GM23248 (cell line): Measurements from ENCODE around the gene NOXO1. TPM values are rescaled to one million over a fixed set of nuclear protein-coding genes. Genes with fewer than 3 reads are reported as not detected.

ENCODE experiments used
- DNase-seq: peaks from one replicate; pipeline ENCODE4 v3.0.0-alpha.2; 2015
- H2AFZ ChIP-seq: fragments of 200-600 bp; sonication (generic); 2 replicates; pipeline ENCODE4 v1.6.1; 2016; ENCODE audit warnings: antibody characterized with exemption
- H3F3A ChIP-seq: fragments of 200-600 bp; sonication (generic); 2 replicates; pipeline ENCODE4 v1.6.1; 2016; ENCODE audit warnings: mild to moderate bottlenecking, antibody characterized with exemption, mixed run types; ENCODE audit not compliant: insufficient read depth
- H3K27ac ChIP-seq: fragments of 200-600 bp; sonication (generic); 2 replicates; pipeline ENCODE4 v1.5.1; 2016; ENCODE audit warnings: mild to moderate bottlenecking
- H3K27me3 ChIP-seq: fragments of 200-600 bp; sonication (generic); replicated peaks from 2 replicates; pipeline ENCODE4 v1.6.1; 2016; ENCODE audit warnings: mild to moderate bottlenecking; ENCODE audit not compliant: insufficient read depth
- H3K36me3 ChIP-seq: fragments of 200-600 bp; sonication (generic); 2 replicates; pipeline ENCODE4 v1.6.1; 2016; ENCODE audit warnings: low read depth, mild to moderate bottlenecking
- H3K4me1 ChIP-seq: fragments of 200-600 bp; sonication (generic); 2 replicates; pipeline ENCODE4 v1.6.1; 2016; ENCODE audit warnings: mild to moderate bottlenecking; ENCODE audit not compliant: insufficient read depth
- H3K4me2 ChIP-seq: fragments of 200-600 bp; sonication (generic); one replicate; pipeline ENCODE4 v1.6.1; 2016; ENCODE audit warnings: mild to moderate bottlenecking; ENCODE audit not compliant: unreplicated experiment
- H3K4me3 ChIP-seq: fragments of 200-600 bp; sonication (generic); 2 replicates; pipeline ENCODE4 v1.5.1; 2016; ENCODE audit warnings: mild to moderate bottlenecking
- H3K79me2 ChIP-seq: fragments of 200-600 bp; sonication (generic); 2 replicates; pipeline ENCODE4 v1.6.1; 2016; ENCODE audit warnings: mild to moderate bottlenecking; ENCODE audit not compliant: insufficient read depth
- H3K9ac ChIP-seq: fragments of 200-600 bp; sonication (generic); 2 replicates; pipeline ENCODE4 v1.6.1; 2016; ENCODE audit warnings: mild to moderate bottlenecking
- H3K9me2 ChIP-seq: fragments of 200-600 bp; sonication (generic); 2 replicates; pipeline ENCODE4 v1.6.1; 2016; ENCODE audit warnings: mixed run types, mild to moderate bottlenecking, moderate library complexity; ENCODE audit not compliant: insufficient read depth
- H3K9me3 ChIP-seq: fragments of 200-600 bp; sonication (generic); one replicate; pipeline ENCODE4 v1.6.1; 2017; ENCODE audit warnings: low read depth
- H4K20me1 ChIP-seq: fragments of 200-600 bp; sonication (generic); 2 replicates; pipeline ENCODE4 v1.6.0; 2016; ENCODE audit not compliant: insufficient read depth
- EZH2 ChIP-seq: fragments of 200-600 bp; sonication (generic); IDR thresholded peaks from 2 replicates; pipeline ENCODE4 v1.6.1; 2018; ENCODE audit warnings: antibody characterized with exemption, mild to moderate bottlenecking; ENCODE audit not compliant: insufficient read depth, poor library complexity, severe bottlenecking
- EZH2phosphoT487 ChIP-seq: fragments of 200-600 bp; sonication (generic); IDR thresholded peaks from 2 replicates; pipeline ENCODE4 v1.6.1; 2018; ENCODE audit warnings: antibody characterized with exemption, moderate library complexity, mild to moderate bottlenecking, low read depth; ENCODE audit not compliant: insufficient read depth
- WGBS, 2 experiments: methylation state at CpG; one replicate each; pipeline ENCODE4 v1.1.6; 2015 to 2017; ENCODE audit warnings: low lambda C conversion rate in 2 of 2, low coverage in 1 of 2; ENCODE audit errors: missing lambda C conversion rate in 2 of 2; 5-methylcytosine and 5-hydroxymethylcytosine counted together
- in situ Hi-C: fragments of 300-500 bp; cut with MboI; formaldehyde crosslinking; loops from 2 replicates; pipeline ENCODE4 v1.15.0; 2020
- polyA plus RNA-seq: library from polyadenylated mRNA; unstranded; fragments of >200 nt; fragmentation: Nextera tagmentation; extraction: Ambion mirVana; gene quantifications from 2 replicates; pipeline ENCODE4 v1.2.1, GENCODE V29; 2016
- total RNA-seq: library from RNA; depleted of rRNA; stranded (reverse); fragments of >200 nt; shearing (Covaris generic); gene quantifications from 2 replicates; pipeline ENCODE4 v1.2.3, GENCODE V29; 2014

Gene NOXO1
- total and polyA plus RNA-seq, 2 experiments from 2014 or later: 0.23 TPM; not detected in 1

GRCh38 chr16:1942810-1943726 lies 38.2 kb downstream of the NOXO1 start, which contains the start of gene MSRB1:
TSS of gene MSRB1 (minus strand) at chr16:1943199. CDS start at chr16:1943156, 43 bp downstream.
- peak within 1 kb of the TSS; percentile 83 for H3K4me3 ChIP-seq
- 2% methylated on average over 33 to 75 of the region's 77 CpGs for whole genome bisulfite sequencing, 2 experiments
- no peaks in the 10 kb centered on the region for H3K9me3 ChIP-seq
- H2AFZ ChIP-seq: peak within 1 kb of the TSS; percentile 93
- in situ Hi-C loops: no loop called here
- H3F3A ChIP-seq: no peaks in the 10 kb centered on the region
- no peaks in the 10 kb centered on the region for H3K9me2 ChIP-seq
- no peaks in the 10 kb centered on the region for H3K4me1 ChIP-seq
- TF ChIP-seq EZH2phosphoT487: no peak
- H3K9ac ChIP-seq: peak within 1 kb of the TSS; percentile 77
- H3K27me3 ChIP-seq: no peaks in the 10 kb centered on the region
- DNase-seq: peak; percentile 100
- no peaks in the 10 kb centered on the region for H3K79me2 ChIP-seq
- 0 out of 2 replicates have a peak within 1 kb of the TSS, but pooled peaks have one; percentile 14 for H3K27ac ChIP-seq
- H4K20me1 ChIP-seq: no peaks in the 10 kb centered on the region
- peak within 1 kb of the TSS; percentile 85 for H3K4me2 ChIP-seq
- no peaks in the 10 kb centered on the region for H3K36me3 ChIP-seq

- H2AFZ ChIP-seq: peak overlapping the region; percentile 93
- no peaks in the 10 kb centered on the region for H3K79me2 ChIP-seq
- no peaks in the 10 kb centered on the region for H3K9me3 ChIP-seq
- no peaks in the 10 kb centered on the region for H3K4me1 ChIP-seq
- H3K4me3 ChIP-seq: peak overlapping the region; percentile 83
- H3K9me2 ChIP-seq: no peaks in the 10 kb centered on the region
- no peaks in the 10 kb centered on the region; the same call in 1 of the 2 replicates for H3K36me3 ChIP-seq
- no peaks in the 10 kb centered on the region for H4K20me1 ChIP-seq
- H3K27ac ChIP-seq: 0 out of 2 replicates have a peak overlapping the region, but pooled peaks have one; percentile 14
- DNase-seq: peak; percentile 58
- in situ Hi-C loops: no loop called here
- no peaks in the 10 kb centered on the region for H3F3A ChIP-seq
- H3K27me3 ChIP-seq: no peaks in the 10 kb centered on the region
- peak overlapping the region; percentile 77 for H3K9ac ChIP-seq
- TF ChIP-seq EZH2 (no peak), EZH2phosphoT487 (no peak)
- 1 to 7% methylated on average over 13 to 17 of the region's 17 CpGs for WGBS, 2 experiments
- H3K4me2 ChIP-seq: peak overlapping the region; percentile 85
Observed at GRCh38 chr16:1942047-1942809, 39.0 kb downstream of the NOXO1 start.

GRCh38 chr16:1941162-1942046 lies 39.9 kb downstream of the NOXO1 start:
- Histone ChIP-seq H3K4me2 (peak overlapping the region; percentile 85), H3K4me1 (no peaks in the 10 kb centered on the region), H3K9me2 (no peaks in the 10 kb centered on the region), H3K4me3 (no peak overlapping the region), H3K9ac (peak overlapping the region; percentile 77), H4K20me1 (no peaks in the 10 kb centered on the region), H3K36me3 (no peaks in the 10 kb centered on the region; the same call in 1 of the 2 replicates), H3K27ac (0 out of 2 replicates have a peak overlapping the region, but pooled peaks have one; percentile 14), H3K79me2 (no peaks in the 10 kb centered on the region), H3K27me3 (no peaks in the 10 kb centered on the region), H2AFZ (peak overlapping the region; percentile 93; the same call in 1 of the 2 replicates), H3K9me3 (no peaks in the 10 kb centered on the region), H3F3A (no peaks in the 10 kb centered on the region)
- TF ChIP-seq EZH2phosphoT487 (no peak), EZH2 (no peak)
- in situ Hi-C loops: no loop called here
- WGBS, 2 experiments: 93 to 95% methylated on average over 22 to 30 of the region's 30 CpGs
- no peak for DNase-seq
